GDM1 (cell line): ENCODE data around the gene MLXIPL.
"Not testable (repeated sequence)": the region's sequence is repeated elsewhere in the genome, so short reads cannot be mapped to it uniquely, and the experiment has no call there.

ENCODE experiments used
- DNase-seq: peaks from one replicate; lab custom pipeline; 2025; lab: John Stamatoyannopoulos, UW

MLXIPL gene

GRCh38 chr7:73614937-73615336, 9.4 kb downstream of the MLXIPL start:
- not testable (repeated sequence) for DNase-seq

GRCh38 chr7:73613954-73614735, 10.2 kb downstream of the MLXIPL start:
- no peak for DNase-seq

- DNase-seq: no peak
Observed at GRCh38 chr7:73612598-73613269, 11.6 kb downstream of the MLXIPL start.

- no peak for DNase-seq
Observed at GRCh38 chr7:73611017-73611555, 13.2 kb downstream of the MLXIPL start.

- DNase-seq: no peak
Observed at GRCh38 chr7:73610105-73610504, 14.2 kb downstream of the MLXIPL start.

GRCh38 chr7:73607692-73607983, 16.7 kb downstream of the MLXIPL start:
- DNase-seq: not testable (repeated sequence)

- peak; percentile 25 for DNase-seq
Observed at GRCh38 chr7:73606801-73607691, 17.3 kb downstream of the MLXIPL start.

- DNase-seq: no peak
Observed at GRCh38 chr7:73605601-73606220, 18.6 kb downstream of the MLXIPL start.

GRCh38 chr7:73602721-73603651, 21.3 kb downstream of the MLXIPL start:
- no peak for DNase-seq

- DNase-seq: no peak
Observed at GRCh38 chr7:73599916-73600315, 24.4 kb downstream of the MLXIPL start.

- DNase-seq: no peak
Observed at GRCh38 chr7:73599151-73599882, 25.0 kb downstream of the MLXIPL start.

GRCh38 chr7:73597978-73598782, 26.1 kb downstream of the MLXIPL start:
- DNase-seq: no peak

- no peak for DNase-seq
Observed at GRCh38 chr7:73596191-73597065, 27.9 kb downstream of the MLXIPL start.

GRCh38 chr7:73595358-73595757, 29.0 kb downstream of the MLXIPL start:
- DNase-seq: no peak

- DNase-seq: no peak
Observed at GRCh38 chr7:73593207-73594045, 30.9 kb downstream of the MLXIPL start.

- no peak for DNase-seq
Observed at GRCh38 chr7:73586911-73587310, 37.4 kb downstream of the MLXIPL start.

- DNase-seq: no peak
Observed at GRCh38 chr7:73585196-73585595, 39.1 kb downstream of the MLXIPL start.
